IMR-90 (cell line): ENCODE results near the gene NAA60. TPM values are rescaled to one million over a fixed set of nuclear protein-coding genes. Genes with fewer than 3 reads are reported as not detected.

Source experiments
- ATAC-seq: fragments of 200-7000 bp; cut with Tn5 transposase; 2 replicates; pipeline ENCODE4 v1.9.1; 2020; ENCODE audit warnings: low read depth, mild to moderate bottlenecking, moderate library complexity
- BruUV-seq: library from RNA; stranded (reverse); fragments of 400-500 nt; replicated peaks from 2 replicates; lab custom pipeline; 2021; lab: Mats Ljungman, UMichigan
- CTCF ChIA-PET: fragments of 300-600 bp; formaldehyde crosslinking; extraction: SDS; loops from one replicate; lab custom pipeline; 2021; ENCODE audit warnings: antibody characterized with exemption; lab: Yijun Ruan, JAX
- POLR2A ChIA-PET: fragments of 300-600 bp; sonication (Branson Sonifier 250); formaldehyde crosslinking; loops from one replicate; lab custom pipeline; 2022; ENCODE audit warnings: antibody characterized with exemption; ENCODE audit not compliant: unreplicated experiment; lab: Charles Lee
- DNase-seq: peaks from one replicate; pipeline ENCODE4 v3.0.0; 2013
- H2AFZ ChIP-seq: replicated peaks from 2 replicates; pipeline ENCODE3; 2013; ENCODE audit warnings: low read length, mild to moderate bottlenecking; ENCODE audit not compliant: poor library complexity
- H2AK5ac ChIP-seq: 2 replicates; pipeline ENCODE4 v1.6.1; 2013; ENCODE audit warnings: low read depth, low read length, inconsistent platforms
- H2AK9ac ChIP-seq: replicated peaks from 2 replicates; pipeline ENCODE3; 2013; ENCODE audit warnings: mild to moderate bottlenecking, low read depth, low read length, moderate library complexity; ENCODE audit not compliant: poor library complexity
- H2BK120ac ChIP-seq: 2 replicates; pipeline ENCODE4 v1.6.1; 2013; ENCODE audit warnings: low read depth, low read length, inconsistent platforms
- H2BK15ac ChIP-seq: 3 replicates; pipeline ENCODE4 v1.6.1; 2013; ENCODE audit warnings: low read depth, low read length, inconsistent platforms
- H2BK20ac ChIP-seq: 2 replicates; pipeline ENCODE4 v1.6.1; 2013; ENCODE audit warnings: low read depth, mild to moderate bottlenecking, inconsistent platforms, low read length, moderate library complexity
- H2BK5ac ChIP-seq: 2 replicates; pipeline ENCODE4 v1.6.1; 2013; ENCODE audit warnings: mild to moderate bottlenecking, low read depth, low read length, inconsistent platforms; ENCODE audit not compliant: poor library complexity, severe bottlenecking
- H3K14ac ChIP-seq: replicated peaks from 2 replicates; pipeline ENCODE4 v1.6.1; 2013; ENCODE audit warnings: low read depth, low read length, inconsistent platforms
- H3K18ac ChIP-seq: 2 replicates; pipeline ENCODE4 v1.6.1; 2013; ENCODE audit warnings: low read depth, low read length, control low read depth
- H3K23ac ChIP-seq: 2 replicates; pipeline ENCODE4 v1.6.1; 2013; ENCODE audit warnings: low read depth, low read length, inconsistent platforms
- H3K27ac ChIP-seq: 2 replicates; pipeline ENCODE4 v1.5.1; 2013; ENCODE audit warnings: mild to moderate bottlenecking, control low read depth, low read length; ENCODE audit not compliant: insufficient read depth
- H3K27me3 ChIP-seq: 2 replicates; pipeline ENCODE4 v1.6.1; 2013; ENCODE audit warnings: low read length; ENCODE audit not compliant: control insufficient read depth, insufficient read depth
- H3K36me3 ChIP-seq: 2 replicates; pipeline ENCODE4 v1.6.1; 2013; ENCODE audit warnings: low read length, mixed read lengths; ENCODE audit not compliant: control insufficient read depth, insufficient read depth
- H3K4ac ChIP-seq: 2 replicates; pipeline ENCODE4 v1.6.1; 2013; ENCODE audit warnings: low read depth, low read length, inconsistent platforms
- H3K4me1 ChIP-seq: 2 replicates; pipeline ENCODE4 v1.6.1; 2013; ENCODE audit warnings: low read length, mixed read lengths; ENCODE audit not compliant: control insufficient read depth, insufficient read depth
- H3K4me2 ChIP-seq: 2 replicates; pipeline ENCODE4 v1.6.1; 2013; ENCODE audit warnings: low read depth, mild to moderate bottlenecking, control low read depth, low read length, moderate library complexity
- H3K4me3 ChIP-seq: 2 replicates; pipeline ENCODE4 v1.5.1; 2013; ENCODE audit warnings: low read depth, mild to moderate bottlenecking, control low read depth, low read length, moderate library complexity; ENCODE audit not compliant: insufficient read depth
- H3K56ac ChIP-seq: 2 replicates; pipeline ENCODE4 v1.6.1; 2013; ENCODE audit warnings: low read length, inconsistent platforms; ENCODE audit not compliant: insufficient read depth; ENCODE audit errors: extremely low read depth
- H3K79me1 ChIP-seq, 2 experiments: 2 replicates each; pipeline ENCODE4 v1.6.1; 2013; ENCODE audit warnings: low read length in 2 of 2, inconsistent platforms in 1 of 2, low read depth in 1 of 2
- H3K9ac ChIP-seq: 2 replicates; pipeline ENCODE4 v1.6.1; 2013; ENCODE audit warnings: low read depth, low read length, control low read depth
- H3K9me1 ChIP-seq: 2 replicates; pipeline ENCODE4 v1.6.1; 2013; ENCODE audit warnings: low read length, inconsistent platforms; ENCODE audit not compliant: insufficient read depth
- H3K9me3 ChIP-seq: 2 replicates; pipeline ENCODE4 v1.6.1; 2013; ENCODE audit warnings: low read length; ENCODE audit not compliant: control insufficient read depth, insufficient read depth
- H4K20me1 ChIP-seq: 2 replicates; pipeline ENCODE4 v1.6.1; 2013; ENCODE audit warnings: low read length, inconsistent platforms; ENCODE audit not compliant: insufficient read depth
- H4K5ac ChIP-seq: 2 replicates; pipeline ENCODE4 v1.6.1; 2013; ENCODE audit warnings: mild to moderate bottlenecking, low read depth, low read length, control low read depth
- H4K8ac ChIP-seq, 2 experiments: 2 replicates each; pipeline ENCODE4 v1.6.1; 2013; ENCODE audit warnings: low read depth in 2 of 2, low read length in 2 of 2, control low read depth in 1 of 2, inconsistent platforms in 1 of 2
- H4K91ac ChIP-seq: 2 replicates; pipeline ENCODE4 v1.6.1; 2013; ENCODE audit warnings: low read depth, low read length, inconsistent platforms; ENCODE audit not compliant: insufficient read depth
- CHD1 ChIP-seq: IDR thresholded peaks from 2 replicates; pipeline ENCODE4 v1.6.1; 2012; ENCODE audit warnings: low read depth, low read length, improper control_type of control experiment
- FOS ChIP-seq: fragments of 150-350 bp; IDR thresholded peaks from 2 replicates; pipeline ENCODE4 v1.6.1; 2016; ENCODE audit warnings: low read depth, low read length
- MAZ ChIP-seq: IDR thresholded peaks from 2 replicates; pipeline ENCODE4 v1.6.1; 2012; ENCODE audit warnings: low read depth, mild to moderate bottlenecking, low read length, improper control_type of control experiment, moderate library complexity, borderline replicate concordance
- RFX5 ChIP-seq: IDR thresholded peaks from 2 replicates; pipeline ENCODE4 v1.8.0; 2012; ENCODE audit warnings: low read depth, mild to moderate bottlenecking, low read length, moderate library complexity
- WGBS, 2 experiments: methylation state at CpG; one replicate each; pipeline versions ENCODE4 v1.1.5 to v1.1.7; 2013; ENCODE audit warnings: missing lambda C conversion rate in 2 of 2; ENCODE audit not compliant: insufficient read length in 1 of 2; ENCODE audit errors: extremely low coverage in 2 of 2; 5-methylcytosine and 5-hydroxymethylcytosine counted together
- dilution Hi-C: fragments of 300-500 bp; cut with HindIII; formaldehyde crosslinking; loops from one replicate; pipeline ENCODE4 v1.14.3; 2018; ENCODE audit warnings: low sequenced_read_pairs; ENCODE audit not compliant: unreplicated experiment
- in situ Hi-C: fragments of 300-500 bp; cut with MboI; formaldehyde crosslinking; loops from 3 replicates; pipeline ENCODE4 v1.14.3; 2019; ENCODE audit warnings: low sequenced_read_pairs, inconsistent platforms, mixed read lengths
- intact Hi-C: fragments of 100-400 bp; cut with micrococcal nuclease; formaldehyde crosslinking; loops from 2 replicates; pipeline ENCODE4 v1.10.0; 2022
- polyA plus RNA-seq, 3 experiments: library from polyadenylated mRNA; depleted of rRNA; stranded (reverse); fragments of >200 nt; gene quantifications; 2 replicates each; pipeline ENCODE4 v1.2.3, GENCODE V29; 2012; ENCODE audit warnings: low replicate concordance in 1 of 3
- total RNA-seq: library from RNA; depleted of rRNA; stranded (reverse); fragments of >200 nt; gene quantifications from 2 replicates; pipeline ENCODE4 v1.2.3, GENCODE V29; 2012
- TF ChIP-seq, protein P1 (sequence below): conservative IDR thresholded peaks from 2 replicates; pipeline ENCODE4 v1.5.1; 2012; ENCODE audit warnings: mild to moderate bottlenecking, low read depth, low read length, improper control_type of control experiment

NAA60 gene
- total and polyA plus RNA-seq, 2 of the 4 experiments (the other 2 are of a cell fraction): 7.5 to 18.0 TPM

DNA sequence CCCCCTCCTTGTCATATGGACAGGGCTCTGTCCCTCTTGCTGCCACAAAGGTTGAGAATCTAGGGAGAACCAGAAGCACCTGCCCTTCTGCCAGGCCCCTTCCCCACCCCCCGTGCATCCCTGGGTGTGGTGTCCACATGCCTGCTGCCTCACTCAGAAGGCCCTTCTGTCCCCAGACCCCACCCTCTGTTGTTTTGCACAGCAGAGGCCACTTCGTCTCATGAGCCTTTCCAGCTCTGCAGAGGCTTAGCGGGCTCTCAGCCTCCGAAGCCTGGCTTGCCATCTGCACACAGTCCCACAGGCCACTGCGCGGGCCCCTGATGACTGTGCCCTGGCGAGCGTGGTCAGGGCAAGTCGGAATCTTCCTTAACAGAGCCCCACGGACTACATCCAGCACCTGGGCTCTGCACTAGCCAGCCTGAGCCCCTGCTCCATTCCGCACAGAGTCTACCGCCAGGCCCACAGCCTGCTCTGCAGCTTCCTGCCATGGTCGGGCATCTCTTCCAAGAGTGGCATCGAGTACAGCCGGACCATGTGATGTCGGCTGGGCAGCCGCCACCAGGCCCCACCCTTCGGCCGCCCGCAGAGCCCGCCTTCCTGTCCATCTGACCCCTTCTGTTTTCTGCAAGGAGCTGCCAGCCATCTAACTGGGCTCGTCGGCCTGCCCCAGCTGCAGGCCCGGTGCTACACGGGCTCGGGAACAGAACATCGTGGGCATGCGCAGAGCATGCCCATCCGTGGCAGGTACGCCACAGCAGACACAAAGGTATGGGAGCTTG lies 41.0 kb downstream of the NAA60 start:
- no peak overlapping the region for H2BK5ac ChIP-seq
- POLR2A ChIA-PET: no interaction called here
- no peak overlapping the region for H3K56ac ChIP-seq
- no peak overlapping the region for H3K18ac ChIP-seq
- H3K27me3 ChIP-seq: no peaks in the 10 kb centered on the region
- no peak overlapping the region for H2AK5ac ChIP-seq
- H3K4me2 ChIP-seq: no peak overlapping the region
- no peak overlapping the region for H4K5ac ChIP-seq
- H4K91ac ChIP-seq: no peak overlapping the region
- no peak overlapping the region for H2BK120ac ChIP-seq
- no peak for TF ChIP-seq MAZ
- TF ChIP-seq RFX5: no peak
- TF ChIP-seq CHD1: no peak
- TF ChIP-seq FOS: no peak
- TF ChIP-seq, protein P1, sequence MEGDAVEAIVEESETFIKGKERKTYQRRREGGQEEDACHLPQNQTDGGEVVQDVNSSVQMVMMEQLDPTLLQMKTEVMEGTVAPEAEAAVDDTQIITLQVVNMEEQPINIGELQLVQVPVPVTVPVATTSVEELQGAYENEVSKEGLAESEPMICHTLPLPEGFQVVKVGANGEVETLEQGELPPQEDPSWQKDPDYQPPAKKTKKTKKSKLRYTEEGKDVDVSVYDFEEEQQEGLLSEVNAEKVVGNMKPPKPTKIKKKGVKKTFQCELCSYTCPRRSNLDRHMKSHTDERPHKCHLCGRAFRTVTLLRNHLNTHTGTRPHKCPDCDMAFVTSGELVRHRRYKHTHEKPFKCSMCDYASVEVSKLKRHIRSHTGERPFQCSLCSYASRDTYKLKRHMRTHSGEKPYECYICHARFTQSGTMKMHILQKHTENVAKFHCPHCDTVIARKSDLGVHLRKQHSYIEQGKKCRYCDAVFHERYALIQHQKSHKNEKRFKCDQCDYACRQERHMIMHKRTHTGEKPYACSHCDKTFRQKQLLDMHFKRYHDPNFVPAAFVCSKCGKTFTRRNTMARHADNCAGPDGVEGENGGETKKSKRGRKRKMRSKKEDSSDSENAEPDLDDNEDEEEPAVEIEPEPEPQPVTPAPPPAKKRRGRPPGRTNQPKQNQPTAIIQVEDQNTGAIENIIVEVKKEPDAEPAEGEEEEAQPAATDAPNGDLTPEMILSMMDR: no peak
- no peak overlapping the region for H3K23ac ChIP-seq
- H3K4ac ChIP-seq: no peak overlapping the region
- H3K4me1 ChIP-seq: no peaks in the 10 kb centered on the region
- H3K14ac ChIP-seq: no peak overlapping the region
- H2AFZ ChIP-seq: peak overlapping the region; percentile 19
- no peaks in the 10 kb centered on the region for H3K9me3 ChIP-seq
- peaks cover 8 to 43% of the 10 kb centered on the region in 2 experiments for H3K79me1 ChIP-seq
- 91% methylated on average over 21 of the region's 30 CpGs; no CpG with 5 or more reads in 1 of the 2 experiments for WGBS, 2 experiments
- H3K9ac ChIP-seq: no peak overlapping the region
- DNase-seq (no peak), ATAC-seq (no peak)
- H3K9me1 ChIP-seq: peaks cover 5% of the 10 kb centered on the region
- H2BK15ac ChIP-seq: no peak overlapping the region
- H3K4me3 ChIP-seq: no peak overlapping the region
- dilution Hi-C loops (no loop called here), in situ Hi-C loops (no loop called here), intact Hi-C loops (no loop called here)
- H4K8ac ChIP-seq: no peak overlapping the region
- CTCF ChIA-PET: no interaction called here
- no peak overlapping the region for H3K27ac ChIP-seq
- peaks cover 11% of the 10 kb centered on the region for H4K20me1 ChIP-seq
- no TSS peak for BruUV-seq
- peak overlapping the region; percentile 40 for H2AK9ac ChIP-seq
- H3K36me3 ChIP-seq: peaks cover 70% of the 10 kb centered on the region
- no peak overlapping the region for H2BK20ac ChIP-seq
